Stromal cell of bone marrow (primary cell): ENCODE results near the gene ULK2.

Source experiments
- DNase-seq: peaks from one replicate; pipeline ENCODE4 v3.0.0-alpha.2; 2012; ENCODE audit warnings: low read depth

ULK2 gene

GRCh38 chr17:19726631-19727376, 140.9 kb downstream of the ULK2 start:
- peak; percentile 33 for DNase-seq

GRCh38 chr17:19725486-19725885, 142.2 kb downstream of the ULK2 start:
- no peak for DNase-seq

GRCh38 chr17:19724501-19725420, 143.0 kb downstream of the ULK2 start:
- DNase-seq, result no peak

DNA sequence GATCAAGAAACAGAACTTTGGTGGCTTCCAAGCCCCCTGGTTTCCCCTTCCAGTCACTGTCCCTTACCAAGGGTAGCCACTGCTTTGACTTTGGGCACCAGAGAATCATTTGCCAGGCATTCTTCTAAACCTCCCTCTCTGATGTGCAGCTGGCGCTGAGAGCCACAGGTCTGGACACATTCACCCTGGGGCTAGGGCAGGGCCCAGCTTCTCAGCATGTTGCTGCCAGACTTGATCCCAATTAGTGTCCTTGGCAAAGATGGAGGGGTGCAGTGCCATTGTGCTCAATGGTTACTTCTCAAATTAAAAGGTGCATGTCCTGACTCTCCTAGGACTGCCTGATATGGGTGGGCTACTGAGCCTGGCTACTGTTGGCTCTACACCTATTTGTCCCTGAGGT, 143.8 kb downstream of the ULK2 start:
- DNase-seq, result no peak
